Measurements from ENCODE around the gene CIRBP.
"Not testable (repeated sequence)": the region's sequence is repeated elsewhere in the genome, so short reads cannot be mapped to it uniquely, and the experiment has no call there.

The CIRBP gene

DNA sequence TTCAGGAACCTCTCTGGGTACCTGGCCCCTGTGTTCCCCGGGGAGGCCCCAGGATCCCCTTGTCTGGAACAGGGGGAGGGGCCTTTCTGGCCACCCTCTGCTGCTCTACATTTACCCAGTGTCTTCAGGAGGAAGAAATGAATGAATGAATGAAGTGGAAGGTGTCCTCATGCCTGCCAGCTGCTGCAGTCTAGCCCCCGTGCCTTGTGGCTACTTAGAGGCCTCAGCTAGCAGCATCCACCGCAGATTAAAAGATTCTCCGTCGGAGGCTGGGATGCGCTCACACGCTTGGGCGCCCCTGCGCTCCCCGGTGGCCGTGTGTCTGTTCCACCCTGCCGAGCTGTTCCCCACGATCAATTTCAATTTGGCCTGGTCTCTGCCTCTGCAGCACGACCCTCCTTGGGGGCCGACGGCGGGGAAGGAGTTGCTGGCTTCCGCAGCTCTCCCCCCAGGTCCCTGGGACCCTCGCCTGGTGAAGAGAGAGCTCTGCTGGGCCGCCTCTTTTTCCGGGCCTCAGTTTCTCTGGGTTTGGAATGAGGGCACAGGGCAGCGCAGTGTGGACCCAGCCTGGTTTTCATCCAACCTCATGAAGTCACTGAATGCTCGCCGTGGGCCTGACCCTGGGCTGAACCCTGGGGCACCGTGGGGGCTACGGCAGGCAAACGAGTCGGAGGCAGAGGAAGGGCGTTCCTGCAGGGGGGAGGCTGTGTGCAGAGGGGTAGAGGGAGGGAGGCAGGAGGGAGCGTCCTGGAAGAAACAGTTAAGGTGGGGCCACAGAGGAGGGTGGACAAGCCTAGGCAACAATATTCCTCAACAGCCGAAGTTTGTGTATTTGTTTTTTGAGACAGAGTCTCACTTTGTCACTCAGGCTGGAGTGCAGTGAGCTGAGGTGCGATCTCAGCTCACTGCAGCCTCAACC, 44.8 kb downstream of the CIRBP start:
- DNase-seq: no peak

DNA sequence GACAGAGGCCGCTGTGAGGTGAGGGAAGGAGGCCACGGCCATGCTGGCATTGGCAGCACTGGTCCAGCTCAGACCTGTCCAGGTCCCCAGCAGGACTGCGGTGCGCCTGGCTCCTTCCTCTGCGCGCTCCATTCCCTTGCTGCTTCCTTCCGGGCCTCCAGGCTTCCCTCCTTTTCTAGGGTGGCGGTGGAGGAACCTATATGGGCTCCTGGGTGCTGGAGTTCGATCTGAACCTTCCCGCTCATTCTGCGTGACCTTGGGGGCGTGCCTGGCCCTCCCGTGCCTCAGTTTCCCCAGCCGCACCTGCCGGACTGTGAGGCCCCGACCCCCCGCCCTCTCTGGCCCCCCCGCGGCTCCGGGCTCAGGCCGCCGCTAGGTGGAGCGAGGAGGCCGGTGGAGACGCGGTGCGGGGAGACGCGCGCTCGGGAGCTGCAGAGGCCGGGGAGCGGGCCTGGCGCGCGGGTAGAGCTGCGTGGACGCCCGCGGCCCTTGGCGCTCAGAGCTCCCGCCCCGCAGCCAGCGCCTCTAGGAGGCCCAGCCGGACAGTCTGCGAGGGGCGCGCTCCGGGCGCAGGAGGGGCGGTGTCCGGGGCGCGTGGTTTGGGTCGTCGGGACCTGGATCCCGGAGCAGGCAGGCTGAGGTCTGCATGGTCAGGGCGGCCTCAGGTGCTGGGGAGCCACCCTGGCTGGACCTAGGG, 46.5 kb downstream of the CIRBP start:
- DNase-seq: no peak

DNA sequence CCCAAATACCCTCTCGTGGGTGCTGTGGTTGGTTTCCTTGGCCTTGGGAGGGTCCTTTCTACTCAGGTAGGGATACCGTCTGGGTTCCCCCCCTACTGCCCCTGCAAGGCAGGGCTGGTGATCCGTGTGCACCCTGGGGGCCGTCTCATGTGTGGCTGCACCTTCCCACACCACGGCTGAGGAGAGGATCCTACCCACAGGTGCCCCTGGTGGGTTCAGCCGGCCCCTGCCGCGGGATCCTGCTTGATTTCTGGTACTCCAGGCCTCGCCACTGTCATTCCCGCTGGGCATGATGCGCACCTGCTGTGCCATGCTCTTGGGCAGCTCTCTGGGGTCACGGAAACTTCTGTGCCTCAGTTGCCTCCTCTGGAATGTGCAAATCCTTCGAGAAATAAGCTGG, 47.3 kb downstream of the CIRBP start:
- no peak for DNase-seq

DNA sequence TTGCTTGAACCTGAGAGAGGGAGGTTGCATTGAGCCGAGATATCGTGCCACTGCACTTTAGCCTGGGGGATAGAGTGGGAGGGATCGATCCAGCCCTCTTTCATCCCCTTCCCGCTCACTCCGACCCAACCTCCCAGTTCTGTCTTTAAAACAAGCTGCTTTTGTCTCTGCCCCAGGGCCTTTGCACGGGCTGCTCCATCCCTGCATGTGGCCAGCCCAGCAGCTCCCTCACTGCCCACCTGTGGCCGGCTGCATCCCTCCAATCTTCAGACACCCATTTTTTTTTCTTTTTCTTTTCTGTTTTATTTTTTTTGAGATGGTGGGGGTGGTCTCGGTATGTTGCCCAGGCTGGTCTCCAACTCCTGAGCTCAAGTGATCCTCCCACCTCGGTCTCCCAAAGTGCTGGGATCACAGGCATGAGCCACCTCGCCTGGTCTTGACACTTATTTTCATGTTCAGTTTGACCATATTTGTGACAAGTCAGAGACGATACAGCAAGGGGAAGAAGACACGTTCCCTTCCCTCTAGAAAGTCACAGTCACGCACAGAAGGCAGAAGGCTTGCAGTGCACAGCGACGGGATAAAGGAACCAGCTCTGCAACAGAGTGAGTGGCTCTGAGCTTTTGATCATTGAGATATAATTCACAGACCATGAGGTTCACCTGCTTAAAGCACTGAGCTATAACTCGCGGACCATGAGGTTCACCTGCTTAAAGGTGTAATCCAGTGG, 48.3 kb downstream of the CIRBP start:
- DNase-seq: no peak

DNA sequence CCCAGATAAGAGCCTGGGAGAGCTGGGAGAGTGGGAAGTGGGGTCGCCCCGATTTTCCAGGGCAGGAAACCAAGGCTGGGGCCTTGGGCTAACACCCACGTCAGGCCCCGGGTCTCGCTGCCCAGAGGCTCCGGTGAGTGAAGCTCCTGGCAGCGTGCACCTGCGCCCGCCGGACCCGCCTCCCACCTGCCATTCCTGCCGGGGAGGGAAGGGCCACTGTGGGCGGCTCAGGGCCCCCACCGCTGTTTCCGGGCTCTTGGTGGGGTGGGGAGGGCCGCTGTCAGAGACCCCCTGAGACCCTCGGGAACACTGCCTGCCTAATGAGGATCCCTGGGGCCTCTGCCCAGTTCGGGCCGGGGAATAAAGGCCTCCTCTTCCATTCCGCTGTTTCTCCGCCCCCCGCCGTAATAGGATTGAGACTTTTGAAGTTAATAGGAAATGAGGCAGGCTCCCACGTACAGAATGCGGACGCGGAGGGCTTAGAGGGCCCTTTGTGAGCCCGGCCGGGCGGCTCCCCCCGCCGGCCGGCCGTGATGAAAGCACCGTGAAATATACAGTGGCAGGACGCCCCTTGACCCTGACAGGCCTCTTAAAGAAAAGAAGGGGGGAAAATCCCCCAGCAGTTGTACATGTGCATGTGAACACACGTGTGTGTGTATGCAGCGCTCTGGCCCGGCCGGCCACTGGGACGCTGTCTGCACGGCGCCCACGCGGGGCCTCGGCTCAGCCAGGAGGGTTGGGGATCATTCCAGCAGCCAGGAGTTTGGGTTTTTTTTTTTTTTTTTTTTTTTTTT, 49.7 kb downstream of the CIRBP start:
- DNase-seq: no peak

DNA sequence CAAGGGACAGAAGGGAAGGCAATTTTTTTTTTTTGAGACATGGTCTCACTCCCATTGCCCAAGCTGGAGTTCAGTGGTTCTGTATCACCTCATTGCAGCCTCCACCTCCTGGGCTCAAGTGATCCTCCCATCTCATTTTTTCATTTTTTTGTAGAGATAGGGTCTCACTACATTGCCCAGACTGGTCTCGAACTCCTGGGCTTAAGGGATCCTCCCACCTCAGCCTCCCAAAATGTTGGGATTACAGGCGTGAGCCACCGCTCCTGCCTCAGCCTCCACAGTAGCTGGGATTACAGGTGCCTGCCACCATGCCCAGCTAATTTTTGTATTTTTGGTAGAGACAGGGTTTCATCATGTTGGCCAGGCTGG, 51.1 kb downstream of the CIRBP start:
- DNase-seq: not testable (repeated sequence)

DNA sequence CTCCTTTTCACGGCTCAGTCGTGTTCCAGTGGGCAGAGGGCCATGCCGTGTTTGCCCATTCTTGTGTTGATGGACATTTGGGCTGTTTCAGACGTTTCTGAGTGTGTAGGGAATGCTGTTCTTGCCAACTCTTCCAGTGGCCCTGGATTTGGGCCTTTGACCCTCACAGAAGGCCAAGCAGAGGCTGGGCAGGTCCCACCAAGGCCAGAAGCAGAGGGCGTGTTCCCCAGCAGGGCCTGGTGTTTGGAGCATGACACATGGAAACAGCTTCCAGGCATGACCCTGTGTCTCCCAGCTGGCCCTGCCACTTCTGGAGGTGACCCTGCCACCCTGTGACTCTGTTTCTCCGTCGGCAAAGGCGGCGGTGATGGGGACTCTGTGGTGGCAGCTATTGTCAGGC, 52.4 kb downstream of the CIRBP start:
- DNase-seq: no peak

DNA sequence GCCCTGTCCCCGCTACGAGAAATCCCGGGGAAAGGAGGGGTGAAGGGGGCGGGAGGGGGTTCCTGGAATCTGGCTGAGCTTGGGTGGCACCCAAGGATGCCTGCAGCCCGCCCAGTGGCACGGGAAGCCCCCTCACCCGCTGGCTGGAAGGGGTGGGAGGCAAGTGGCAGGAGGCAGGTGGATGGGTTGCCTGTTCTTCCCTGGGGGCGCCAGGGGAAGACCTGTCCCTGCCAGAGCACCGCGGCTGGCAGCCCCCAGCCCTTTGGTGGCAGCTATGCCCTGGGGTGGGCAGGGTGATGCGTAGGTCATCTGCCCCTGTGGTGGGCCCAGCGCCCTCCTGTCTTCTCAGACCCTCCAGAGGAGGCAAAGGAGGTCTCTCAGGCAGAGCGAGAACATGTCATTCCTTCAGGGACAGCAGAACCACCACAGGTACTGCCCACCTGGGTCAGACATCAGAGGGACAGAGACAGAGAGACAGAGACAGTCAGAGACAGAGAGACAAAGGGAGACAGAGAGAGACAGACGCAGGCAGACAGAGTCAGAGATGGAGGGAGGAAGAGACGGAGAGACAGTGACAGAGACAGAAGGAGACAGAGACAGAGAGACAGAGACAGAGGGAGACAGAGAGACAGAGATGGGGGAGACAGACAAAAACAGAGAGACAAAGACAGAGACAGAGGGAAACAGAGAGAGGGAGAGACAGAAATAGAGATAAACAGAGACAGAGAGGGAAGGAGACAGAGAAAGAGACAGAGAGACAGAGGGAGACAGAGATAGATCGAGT, 53.3 kb downstream of the CIRBP start:
- DNase-seq: no peak

DNA sequence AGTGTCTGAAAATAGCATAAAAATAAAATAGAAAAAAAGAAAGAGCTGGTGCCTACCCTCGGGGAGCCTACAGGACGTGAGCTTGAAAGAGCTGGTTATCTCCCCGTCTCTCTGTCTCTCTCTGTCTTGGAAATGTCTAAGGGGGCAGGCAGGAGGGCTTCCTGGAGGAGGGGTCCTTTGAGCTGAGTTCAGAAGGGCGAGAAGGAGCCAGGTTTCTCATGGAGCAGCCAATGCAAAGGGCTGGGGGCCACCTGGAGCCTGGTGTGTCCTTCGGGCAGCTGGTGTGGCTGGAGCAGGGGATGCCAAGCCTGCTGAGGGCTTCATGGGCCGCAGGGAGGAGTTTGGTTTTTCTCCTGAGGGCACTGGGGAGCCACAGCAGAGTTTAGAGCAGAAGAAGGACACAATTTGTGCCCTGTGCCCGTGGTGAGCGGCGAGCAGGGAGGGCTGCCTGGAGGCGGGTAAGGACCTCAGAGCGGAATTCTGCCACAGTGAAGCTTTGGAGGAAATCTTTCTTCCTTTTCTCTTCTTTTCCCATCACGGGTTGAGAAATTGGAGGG, 55.2 kb downstream of the CIRBP start:
- no peak for DNase-seq
